Cardiac fibroblast (primary cell): Measurements from ENCODE around the gene FPR2.

Source experiments
- DNase-seq, 2 donors: peaks; one replicate each; pipeline versions ENCODE4 v3.0.0 to v3.0.0-alpha.2; 2010; ENCODE audit warnings: low read depth in 2 of 2
- H3K4me3 ChIP-seq, 2 donors: replicated peaks in 1 of 2; 1 replicate in 1 of 2; 2 replicates in 1 of 2; pipeline ENCODE4 v1.5.1; 2011; ENCODE audit warnings: low read depth in 2 of 2, low read length in 2 of 2, mild to moderate bottlenecking in 2 of 2, moderate library complexity in 1 of 2
- TF ChIP-seq, protein P1 (sequence below): IDR thresholded peaks from one replicate; pipeline ENCODE4 v1.5.1; 2011; ENCODE audit warnings: low read depth, mild to moderate bottlenecking, low read length, inconsistent platforms

Gene FPR2

DNA sequence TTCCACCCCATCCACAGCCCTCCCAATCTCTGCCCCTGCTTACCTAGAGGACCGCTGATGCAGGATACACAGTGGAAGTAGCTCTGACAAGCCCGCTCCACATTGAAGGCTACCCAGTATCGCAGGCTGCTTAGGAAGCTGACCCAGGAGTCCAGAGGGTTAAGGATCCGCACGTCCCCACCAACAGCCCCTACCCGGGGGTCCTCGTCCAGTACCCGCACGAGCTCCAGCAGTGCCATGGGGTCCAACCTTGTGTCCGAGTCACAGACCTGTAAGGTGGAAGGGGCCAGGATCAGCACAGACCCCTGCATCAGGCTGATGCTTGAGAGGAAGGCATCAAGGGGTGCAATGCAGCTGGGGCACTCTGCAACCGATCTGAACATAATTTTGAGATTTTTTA is 44.1 kb upstream of the FPR2 start:
- H3K4me3 ChIP-seq = no peak overlapping the region
- TF ChIP-seq, protein P1, sequence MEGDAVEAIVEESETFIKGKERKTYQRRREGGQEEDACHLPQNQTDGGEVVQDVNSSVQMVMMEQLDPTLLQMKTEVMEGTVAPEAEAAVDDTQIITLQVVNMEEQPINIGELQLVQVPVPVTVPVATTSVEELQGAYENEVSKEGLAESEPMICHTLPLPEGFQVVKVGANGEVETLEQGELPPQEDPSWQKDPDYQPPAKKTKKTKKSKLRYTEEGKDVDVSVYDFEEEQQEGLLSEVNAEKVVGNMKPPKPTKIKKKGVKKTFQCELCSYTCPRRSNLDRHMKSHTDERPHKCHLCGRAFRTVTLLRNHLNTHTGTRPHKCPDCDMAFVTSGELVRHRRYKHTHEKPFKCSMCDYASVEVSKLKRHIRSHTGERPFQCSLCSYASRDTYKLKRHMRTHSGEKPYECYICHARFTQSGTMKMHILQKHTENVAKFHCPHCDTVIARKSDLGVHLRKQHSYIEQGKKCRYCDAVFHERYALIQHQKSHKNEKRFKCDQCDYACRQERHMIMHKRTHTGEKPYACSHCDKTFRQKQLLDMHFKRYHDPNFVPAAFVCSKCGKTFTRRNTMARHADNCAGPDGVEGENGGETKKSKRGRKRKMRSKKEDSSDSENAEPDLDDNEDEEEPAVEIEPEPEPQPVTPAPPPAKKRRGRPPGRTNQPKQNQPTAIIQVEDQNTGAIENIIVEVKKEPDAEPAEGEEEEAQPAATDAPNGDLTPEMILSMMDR = no peak
- DNase-seq = no peak

DNA sequence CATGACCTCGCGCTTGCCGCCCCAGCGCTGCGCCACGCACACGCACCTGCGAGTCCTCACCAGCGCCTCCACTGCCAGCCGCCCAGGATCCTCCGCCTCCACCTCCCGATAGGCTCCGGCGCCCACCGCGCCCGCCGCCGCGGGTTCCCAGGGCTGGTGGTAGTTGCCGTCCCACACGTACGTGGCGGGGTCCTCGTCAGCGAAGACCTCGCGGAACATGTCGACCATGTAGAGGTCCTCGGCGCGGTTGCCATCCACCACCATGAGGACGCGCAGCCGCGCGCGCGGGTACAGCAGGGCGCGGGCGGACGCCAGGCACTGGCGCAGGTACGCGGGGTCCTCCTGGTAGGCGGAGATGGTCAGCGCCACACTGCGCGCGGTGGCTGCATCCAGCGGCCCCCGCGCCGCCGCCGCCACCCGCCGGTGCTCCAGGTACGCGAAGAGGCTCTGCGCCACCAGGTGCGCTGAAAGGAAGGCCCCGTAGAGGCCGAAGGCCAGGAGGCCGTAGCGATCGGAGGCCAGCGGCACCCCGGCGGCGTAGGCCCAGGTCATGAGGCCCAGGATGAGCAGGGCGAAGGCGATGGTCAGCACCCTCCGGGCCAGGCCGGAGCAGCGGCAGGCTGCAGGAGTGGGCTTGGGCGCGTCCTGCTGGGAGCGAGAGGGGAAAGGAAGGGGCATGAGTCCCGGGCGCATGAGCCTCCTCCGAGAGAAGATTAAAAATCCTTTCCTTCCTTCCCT is 41.6 kb upstream of the FPR2 start:
- TF ChIP-seq, protein P1 = no peak
- H3K4me3 ChIP-seq = peak overlapping the region; percentile 32 to 64
- DNase-seq = no peak

DNA sequence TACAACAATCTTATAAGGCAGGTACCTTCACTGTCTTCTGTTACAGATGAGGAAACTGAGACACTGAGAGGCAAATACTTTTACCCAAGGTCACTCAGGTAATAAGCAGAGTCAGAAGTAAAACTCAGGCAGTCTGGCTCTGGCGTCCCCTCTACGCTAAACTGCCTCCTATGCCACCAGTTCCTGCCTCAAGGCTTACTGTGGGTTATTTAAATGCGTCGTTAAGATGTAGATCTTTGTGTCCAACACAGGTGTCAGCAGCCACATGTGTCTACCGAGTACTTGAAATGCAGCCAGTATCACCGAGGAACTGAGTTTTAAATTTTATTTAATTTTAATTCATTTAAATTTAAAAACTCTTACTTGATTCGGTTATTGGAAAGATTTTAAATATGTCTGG is 39.1 kb upstream of the FPR2 start:
- H3K4me3 ChIP-seq = peak overlapping the region in 1 of 2 donors; percentile 64
- TF ChIP-seq, protein P1 = no peak

DNA sequence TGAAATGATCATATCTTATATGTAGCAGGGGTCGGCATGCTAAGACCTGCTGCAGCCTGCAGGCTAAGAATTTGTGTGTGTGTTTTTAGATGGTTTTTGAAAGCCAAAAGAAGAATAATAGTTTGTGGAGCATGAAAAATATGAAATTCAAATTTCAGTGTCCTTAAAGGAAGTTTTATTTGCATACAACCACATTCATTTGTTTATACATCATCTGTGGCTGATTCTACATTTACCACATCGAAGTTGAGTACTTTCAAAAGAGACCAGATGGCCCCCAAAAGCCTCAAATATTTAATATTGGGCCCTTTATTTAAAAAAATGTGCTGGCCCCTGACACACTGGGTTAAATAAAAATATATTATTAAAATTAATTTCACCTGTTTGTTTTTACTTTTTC is 38.5 kb upstream of the FPR2 start:
- peak overlapping the region in 1 of 2 donors; percentile 64 for H3K4me3 ChIP-seq

More for the DNA sequence above, 39.1 kb upstream of the FPR2 start:
- DNase-seq = no peak

DNA sequence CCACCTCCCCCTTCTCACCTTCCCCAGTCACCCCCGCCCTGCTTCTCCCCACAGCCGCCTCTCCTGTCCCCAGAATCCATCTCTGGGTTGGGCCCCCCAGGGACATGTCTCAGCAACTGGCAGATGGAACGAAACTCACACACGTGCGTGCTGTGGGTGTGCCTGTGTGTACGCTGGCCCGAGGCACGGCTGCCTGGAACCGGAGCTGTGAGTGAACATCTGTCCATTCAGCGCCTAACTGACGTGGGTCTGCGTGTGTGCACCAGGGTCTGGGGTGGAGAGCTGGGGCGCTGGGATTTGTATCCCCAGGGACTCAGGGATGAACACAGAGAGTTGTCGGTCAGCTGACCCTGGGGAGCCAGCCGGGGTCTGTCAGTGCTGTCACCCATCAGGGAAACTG is 36.4 kb upstream of the FPR2 start:
- peak overlapping the region in 1 of 2 donors; percentile 64 for H3K4me3 ChIP-seq
- peak; percentile 51 to 86 for DNase-seq
- TF ChIP-seq, protein P1 = no peak

More for the DNA sequence above, 38.5 kb upstream of the FPR2 start:
- TF ChIP-seq, protein P1 = no peak
- peak in 1 of 2 donors; percentile 5 for DNase-seq

DNA sequence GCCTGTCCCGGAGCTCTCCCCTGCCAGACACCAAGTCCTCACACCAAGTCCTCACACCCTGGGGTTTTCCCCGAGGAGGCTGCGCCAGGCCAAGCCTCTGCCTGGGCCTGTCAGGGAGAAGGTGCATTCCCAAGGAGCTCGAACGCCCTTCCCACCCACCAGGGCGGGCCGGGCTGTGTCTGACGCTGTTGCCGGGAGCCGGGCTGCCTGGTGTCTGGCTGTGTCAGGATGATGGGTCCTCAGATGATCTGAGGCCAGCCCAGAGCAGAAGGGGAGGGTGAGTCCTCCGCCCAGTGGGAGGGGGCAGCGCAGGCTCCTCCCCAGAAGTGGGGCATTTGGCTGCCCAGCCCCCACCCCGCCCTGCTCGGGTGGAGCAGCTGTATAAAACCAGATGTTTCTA is 34.9 kb upstream of the FPR2 start:
- TF ChIP-seq, protein P1 = no peak
- no peak overlapping the region for H3K4me3 ChIP-seq
- peak; percentile 92 to 96 for DNase-seq
